HG02678 (cell line): ENCODE measurements around the gene WRNIP1.

Experiments
- ATAC-seq: cut with Tn5 transposase; IDR thresholded peaks from one replicate; pipeline ENCODE4 v1.9.1; 2021; ENCODE audit warnings: mild to moderate bottlenecking, moderate library complexity; ENCODE audit not compliant: unreplicated experiment

The WRNIP1 gene

GRCh38 chr6:2740581-2740980 lies 24.6 kb upstream of the WRNIP1 start:
- no peak for ATAC-seq

GRCh38 chr6:2741756-2742155 lies 23.4 kb upstream of the WRNIP1 start:
- ATAC-seq: no peak

DNA sequence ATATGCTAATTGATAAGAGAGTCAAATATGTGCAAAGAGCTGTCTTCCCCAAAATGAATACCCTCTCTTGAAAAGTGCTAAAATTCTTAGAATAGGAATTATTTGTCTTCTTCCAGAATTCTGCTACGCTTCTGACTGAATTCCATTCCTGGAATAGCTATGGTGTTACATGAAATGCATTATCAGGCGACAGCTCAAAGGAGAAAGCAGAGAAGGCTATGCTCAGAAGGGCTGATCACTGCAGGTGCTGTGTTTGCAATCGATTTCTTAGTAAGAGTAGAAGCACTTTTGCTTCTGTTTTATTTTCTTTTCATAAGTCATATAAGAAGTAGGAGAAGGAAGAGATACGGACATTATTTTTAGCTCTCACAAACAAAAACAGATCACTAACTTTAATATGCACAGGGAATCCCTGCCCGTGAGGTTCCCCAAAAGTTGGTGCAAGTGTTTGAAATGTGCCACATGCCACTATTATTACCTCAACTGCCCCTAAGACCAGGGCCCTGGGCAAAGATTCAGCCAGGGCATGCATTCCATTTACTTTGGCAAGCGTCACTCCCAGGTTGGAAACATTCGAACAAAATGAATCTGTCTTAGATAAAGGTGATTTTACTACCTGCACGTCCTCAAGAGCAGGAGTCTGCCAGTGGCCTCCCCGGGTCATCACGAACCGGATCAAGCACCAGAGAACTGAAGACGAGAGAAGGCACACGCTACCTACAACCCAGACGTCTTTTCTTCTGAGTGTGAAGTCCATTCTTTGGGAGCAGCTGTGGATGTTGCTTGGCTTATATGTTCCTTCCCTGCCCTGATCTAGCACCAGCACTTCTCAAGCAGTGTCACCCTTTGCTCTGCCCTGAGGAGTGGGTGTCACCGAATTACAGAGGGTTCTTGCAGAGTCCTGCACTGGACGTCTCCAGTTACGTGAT lies 21.6 kb upstream of the WRNIP1 start:
- no peak for ATAC-seq

GRCh38 chr6:2744209-2744771 lies 20.9 kb upstream of the WRNIP1 start:
- ATAC-seq: no peak

GRCh38 chr6:2744778-2745177 lies 20.4 kb upstream of the WRNIP1 start:
- ATAC-seq: no peak

GRCh38 chr6:2745246-2745645 lies 19.9 kb upstream of the WRNIP1 start:
- ATAC-seq: no peak

DNA sequence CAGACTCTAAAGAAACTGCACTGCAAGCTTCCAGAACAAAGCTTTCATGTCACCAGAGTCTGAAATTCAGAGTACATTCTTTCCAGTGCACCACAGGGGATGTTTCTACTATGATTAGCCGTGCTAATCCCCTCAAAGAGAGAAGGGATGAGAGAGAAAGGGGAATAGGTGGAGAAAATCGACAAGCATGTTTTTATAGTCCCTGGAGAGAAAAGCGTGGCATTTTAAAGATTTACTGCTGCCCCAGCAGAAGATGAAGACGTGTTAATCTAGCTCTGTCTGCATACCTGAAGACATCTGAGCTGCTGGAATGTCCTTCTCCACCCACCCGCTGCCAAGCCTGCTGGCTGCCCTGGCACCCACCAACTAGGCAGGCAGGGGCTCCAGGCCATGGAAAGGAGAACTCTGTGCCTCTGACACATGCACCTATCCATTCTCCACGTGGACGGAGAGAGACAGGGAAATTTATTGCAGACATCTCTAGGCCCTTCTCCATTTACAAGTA lies 18.6 kb upstream of the WRNIP1 start:
- ATAC-seq: no peak

DNA sequence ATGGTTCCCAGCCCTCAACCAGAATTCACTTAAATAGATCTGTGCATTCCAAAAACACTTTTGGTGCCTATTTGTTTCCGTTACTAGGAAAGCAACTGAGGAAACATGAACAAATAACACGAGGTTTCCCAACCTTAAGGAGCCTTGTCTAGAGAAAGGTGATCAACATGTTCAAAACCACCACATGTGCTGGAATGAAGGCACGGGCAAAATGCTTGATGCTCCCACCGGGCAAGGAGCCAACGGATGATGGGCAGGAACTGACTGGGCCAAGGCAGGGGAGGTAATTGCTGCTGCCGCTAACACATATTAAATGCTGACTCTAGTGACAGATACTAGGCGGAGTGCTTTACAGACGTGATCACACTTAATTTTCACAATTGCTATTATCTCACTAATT lies 17.0 kb upstream of the WRNIP1 start:
- ATAC-seq: no peak

- no peak for ATAC-seq
These were observed 15.1 kb upstream of the WRNIP1 start for GRCh38 chr6:2749969-2750600.

GRCh38 chr6:2750832-2751231 lies 14.4 kb upstream of the WRNIP1 start, which contains the start of gene MYLK4:
Gene MYLK4 (minus strand): TSS chr6:2750922. CDS start chr6:2749294, 1,628 bp downstream.
- no peak for ATAC-seq

- ATAC-seq: no peak
These were observed 13.3 kb upstream of the WRNIP1 start for GRCh38 chr6:2751871-2752270.

GRCh38 chr6:2752477-2753109 lies 12.6 kb upstream of the WRNIP1 start:
- no peak for ATAC-seq

GRCh38 chr6:2753110-2753489 lies 12.1 kb upstream of the WRNIP1 start:
- no peak for ATAC-seq

DNA sequence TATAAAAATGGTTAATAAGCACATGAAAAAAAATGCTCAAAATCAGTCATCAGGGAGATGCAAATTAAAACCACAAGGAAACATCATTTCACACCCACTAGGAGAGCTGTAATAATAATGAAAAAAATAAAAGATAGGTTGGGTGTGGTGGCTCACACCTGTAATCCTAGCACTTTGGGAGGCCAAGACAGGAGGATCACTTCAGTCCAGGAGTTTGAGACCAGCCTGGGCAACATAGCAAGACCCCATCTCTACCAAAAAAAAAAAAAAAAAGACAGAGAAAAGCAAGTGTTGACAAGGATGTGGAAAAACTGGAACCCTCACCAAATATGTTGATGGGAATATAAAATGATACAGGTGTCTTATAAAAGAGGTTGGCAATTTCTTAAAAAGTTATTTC lies 11.4 kb upstream of the WRNIP1 start:
- no peak for ATAC-seq

- ATAC-seq: no peak
These were observed 10.8 kb upstream of the WRNIP1 start for GRCh38 chr6:2754393-2754792.

DNA sequence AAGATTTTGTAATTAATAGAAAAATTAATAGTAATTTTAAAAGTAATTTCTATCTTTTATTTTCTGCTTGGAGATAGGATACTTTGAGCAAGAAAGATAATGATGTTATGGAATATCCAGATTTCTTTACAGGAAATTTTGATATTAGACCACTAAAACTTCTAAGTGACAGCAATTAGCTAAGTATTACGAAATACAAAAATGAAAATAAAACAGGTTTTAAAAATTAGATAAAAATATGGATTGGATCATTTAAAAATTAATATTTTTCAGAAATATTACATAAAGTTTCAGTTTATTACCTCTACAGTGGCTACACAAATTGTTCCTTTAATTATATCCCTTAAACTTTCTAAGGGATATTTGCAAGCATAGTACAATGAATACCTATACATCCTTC lies 10.3 kb upstream of the WRNIP1 start:
- no peak for ATAC-seq

DNA sequence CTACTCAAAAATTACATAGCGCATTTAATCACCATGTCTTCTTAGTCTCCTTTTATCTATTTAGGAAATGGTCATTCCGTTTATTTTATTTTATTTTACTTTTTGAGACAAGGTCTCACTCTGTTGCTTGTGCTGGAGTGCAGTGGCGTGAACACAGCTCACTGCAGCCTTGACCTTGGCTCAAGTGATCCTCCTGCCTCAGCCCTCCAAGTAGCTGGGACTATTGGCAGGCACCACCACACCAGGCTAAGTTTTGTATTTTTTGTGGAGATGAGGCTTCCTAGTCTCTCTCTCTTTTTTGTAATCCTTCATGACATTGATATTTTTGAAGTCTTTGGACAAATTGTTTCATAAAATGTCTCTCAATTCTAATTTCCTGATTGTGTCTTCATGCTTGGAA lies 9.7 kb upstream of the WRNIP1 start:
- ATAC-seq: no peak

GRCh38 chr6:2756241-2756640 lies 9.0 kb upstream of the WRNIP1 start:
- no peak for ATAC-seq

DNA sequence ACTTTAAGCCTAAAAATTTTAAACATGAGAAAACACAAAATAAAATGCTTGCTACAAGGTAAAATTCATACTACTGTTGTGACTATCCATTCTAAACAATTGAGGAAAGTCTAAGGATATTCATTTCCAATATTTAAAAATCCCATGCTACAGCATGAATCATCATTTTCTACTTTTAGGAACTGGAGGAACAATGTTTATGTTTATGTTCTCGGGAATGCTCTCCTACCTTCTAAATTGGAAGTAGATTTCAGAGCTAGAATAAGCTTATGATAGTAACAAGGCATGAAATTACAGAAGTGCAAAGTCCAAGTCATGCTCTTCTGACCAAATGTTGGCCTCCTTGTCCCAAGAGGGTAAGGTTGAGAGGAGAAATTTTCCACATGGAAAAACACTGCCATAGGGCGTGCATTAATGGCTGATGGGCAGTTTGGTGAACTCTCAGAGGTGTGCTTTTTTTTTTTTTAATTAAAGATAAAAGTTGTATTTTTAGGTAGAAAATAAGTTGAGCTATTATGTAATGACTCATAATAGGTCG lies 8.4 kb upstream of the WRNIP1 start:
- ATAC-seq: no peak

DNA sequence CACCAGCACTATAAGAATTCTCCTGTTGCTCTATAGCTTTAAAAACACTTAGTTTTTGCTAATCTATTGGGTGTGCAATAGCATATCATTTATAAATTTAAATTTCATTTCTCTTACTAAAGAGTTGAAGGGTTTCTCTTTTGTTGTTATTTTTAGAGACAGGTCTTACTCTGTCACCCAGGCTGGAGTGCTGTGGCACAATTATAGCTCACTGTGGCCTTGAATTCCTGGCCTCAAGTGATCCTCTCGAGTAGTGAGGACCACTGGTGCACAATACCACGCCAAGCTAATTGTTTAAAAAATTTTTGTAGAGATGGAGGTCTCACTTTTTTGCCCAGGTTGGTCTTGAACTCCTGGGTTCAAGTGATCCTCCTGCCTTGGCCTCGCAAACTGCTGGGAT lies 6.2 kb upstream of the WRNIP1 start:
- no peak for ATAC-seq
